Cardiac fibroblast (primary cell): ENCODE results near the gene ATP1B4.

Source experiments
- DNase-seq, 2 donors: peaks; one replicate each; pipeline versions ENCODE4 v3.0.0 to v3.0.0-alpha.2; 2010; ENCODE audit warnings: low read depth in 2 of 2
- H3K4me3 ChIP-seq, 2 donors: replicated peaks in 1 of 2; 1 replicate in 1 of 2; 2 replicates in 1 of 2; pipeline ENCODE4 v1.5.1; 2011; ENCODE audit warnings: low read depth in 2 of 2, low read length in 2 of 2, mild to moderate bottlenecking in 2 of 2, moderate library complexity in 1 of 2
- CTCF ChIP-seq: IDR thresholded peaks from one replicate; pipeline ENCODE4 v1.5.1; 2011; ENCODE audit warnings: low read depth, mild to moderate bottlenecking, low read length, inconsistent platforms

The ATP1B4 gene

GRCh38 chrX:120361764-120362305, at the start of gene ATP1B4:
Gene ATP1B4 (plus strand): TSS chrX:120362089. CDS start chrX:120362169, 80 bp downstream.
- no peak for DNase-seq
- no peak for TF ChIP-seq CTCF
- H3K4me3 ChIP-seq = no peak within 1 kb of the TSS

- no peak for TF ChIP-seq CTCF
- no peak for DNase-seq
- H3K4me3 ChIP-seq = no peak overlapping the region
Measured at GRCh38 chrX:120315776-120316175, 46.1 kb upstream of the ATP1B4 start.

- TF ChIP-seq CTCF = no peak
- DNase-seq = peak in 1 of 2 donors; percentile 52
- no peak overlapping the region for H3K4me3 ChIP-seq
Measured at GRCh38 chrX:120316587-120317283, 45.2 kb upstream of the ATP1B4 start.

GRCh38 chrX:120318411-120318810, 43.5 kb upstream of the ATP1B4 start:
- TF ChIP-seq CTCF = no peak
- DNase-seq = no peak
- H3K4me3 ChIP-seq = no peak overlapping the region

GRCh38 chrX:120321520-120322281, 40.2 kb upstream of the ATP1B4 start:
- no peak for TF ChIP-seq CTCF
- no peak for DNase-seq
- H3K4me3 ChIP-seq = no peak overlapping the region

GRCh38 chrX:120331116-120331515, 30.8 kb upstream of the ATP1B4 start:
- DNase-seq = no peak
- H3K4me3 ChIP-seq = no peak overlapping the region
- no peak for TF ChIP-seq CTCF
